ENCODE data around the gene KRT31. TPM values are rescaled to one million over a fixed set of nuclear protein-coding genes. Genes with fewer than 3 reads are reported as not detected.
"Not testable (repeated sequence)": the region's sequence is repeated elsewhere in the genome, so short reads cannot be mapped to it uniquely, and the experiment has no call there.

Gene KRT31
- total RNA-seq, 1 donor from 2014 or later: not detected

- peaks cover 2% of the 10 kb centered on the region for H3K9me3 Mint-ChIP-seq (ENCODE audit: unreplicated experiment)
- TF ChIP-seq CTCF (IDR thresholded peaks at IDR 0.05; ENCODE audit: partially characterized antibody, unreplicated experiment): no peak
- H3K27me3 Mint-ChIP-seq (ENCODE audit: unreplicated experiment): peaks cover 3% of the 10 kb centered on the region
- H3K36me3 Mint-ChIP-seq (ENCODE audit: unreplicated experiment): no peaks in the 10 kb centered on the region
- no peak for DNase-seq
- no peaks in the 10 kb centered on the region for H3K4me1 Mint-ChIP-seq (ENCODE audit: low read depth, unreplicated experiment)
- no peak overlapping the region for H3K4me3 Mint-ChIP-seq (ENCODE audit: unreplicated experiment)
- H3K27ac Mint-ChIP-seq (ENCODE audit: unreplicated experiment): no peak overlapping the region
Measured at GRCh38 chr17:41360296-41360995, 37.0 kb downstream of the KRT31 start.

GRCh38 chr17:41354536-41354935 is 42.9 kb downstream of the KRT31 start:
- Mint-ChIP-seq H3K4me1 (ENCODE audit: low read depth, unreplicated experiment) (no peaks in the 10 kb centered on the region), H3K27me3 (ENCODE audit: unreplicated experiment) (peaks cover 4% of the 10 kb centered on the region)
- no peak for TF ChIP-seq CTCF (IDR thresholded peaks at IDR 0.05; ENCODE audit: partially characterized antibody, unreplicated experiment)

GRCh38 chr17:41352597-41353366 is 44.6 kb downstream of the KRT31 start:
- no peak overlapping the region for H3K27ac Mint-ChIP-seq (ENCODE audit: unreplicated experiment)
- peaks cover 4% of the 10 kb centered on the region for H3K36me3 Mint-ChIP-seq (ENCODE audit: unreplicated experiment)
- no peak overlapping the region for H3K4me3 Mint-ChIP-seq (ENCODE audit: unreplicated experiment)
- H3K4me1 Mint-ChIP-seq (ENCODE audit: low read depth, unreplicated experiment): no peaks in the 10 kb centered on the region
- no peak for TF ChIP-seq CTCF (IDR thresholded peaks at IDR 0.05; ENCODE audit: partially characterized antibody, unreplicated experiment)
- DNase-seq: no peak
- peaks cover 4% of the 10 kb centered on the region for H3K27me3 Mint-ChIP-seq (ENCODE audit: unreplicated experiment)
- peaks cover 2% of the 10 kb centered on the region for H3K9me3 Mint-ChIP-seq (ENCODE audit: unreplicated experiment)

More at GRCh38 chr17:41354536-41354935, 42.9 kb downstream of the KRT31 start:
- no peak overlapping the region for H3K27ac Mint-ChIP-seq (ENCODE audit: unreplicated experiment)
- DNase-seq: no peak
- H3K36me3 Mint-ChIP-seq (ENCODE audit: unreplicated experiment): peaks cover 4% of the 10 kb centered on the region
- H3K4me3 Mint-ChIP-seq (ENCODE audit: unreplicated experiment): no peak overlapping the region
- peaks cover 2% of the 10 kb centered on the region for H3K9me3 Mint-ChIP-seq (ENCODE audit: unreplicated experiment)

GRCh38 chr17:41351177-41351576 is 46.2 kb downstream of the KRT31 start:
- H3K4me3 Mint-ChIP-seq (ENCODE audit: unreplicated experiment): no peak overlapping the region
- TF ChIP-seq CTCF (IDR thresholded peaks at IDR 0.05; ENCODE audit: partially characterized antibody, unreplicated experiment): no peak
- DNase-seq: no peak
- peaks cover 2% of the 10 kb centered on the region for H3K27me3 Mint-ChIP-seq (ENCODE audit: unreplicated experiment)
- peaks cover 4% of the 10 kb centered on the region for H3K36me3 Mint-ChIP-seq (ENCODE audit: unreplicated experiment)
- no peaks in the 10 kb centered on the region for H3K4me1 Mint-ChIP-seq (ENCODE audit: low read depth, unreplicated experiment)
- H3K9me3 Mint-ChIP-seq (ENCODE audit: unreplicated experiment): peaks cover 2% of the 10 kb centered on the region
- no peak overlapping the region for H3K27ac Mint-ChIP-seq (ENCODE audit: unreplicated experiment)

GRCh38 chr17:41350381-41350878 is 47.0 kb downstream of the KRT31 start, which contains the start of gene KRT33A:
KRT33A (minus strand) TSS chr17:41350828; CDS start chr17:41350767, 61 bp downstream.
- H3K4me1 Mint-ChIP-seq (ENCODE audit: low read depth, unreplicated experiment); H3K9me3 Mint-ChIP-seq (ENCODE audit: unreplicated experiment); H3K36me3 Mint-ChIP-seq (ENCODE audit: unreplicated experiment); DNase-seq; H3K27ac Mint-ChIP-seq (ENCODE audit: unreplicated experiment); H3K4me3 Mint-ChIP-seq (ENCODE audit: unreplicated experiment); H3K27me3 Mint-ChIP-seq (ENCODE audit: unreplicated experiment): not testable (repeated sequence)

Data from glutamatergic neuron (in vitro differentiated cells).